Stimulated activated naive CD4-positive, alpha-beta T cell (primary cell): ENCODE data around the gene LENG1.
"Not testable (repeated sequence)": the region's sequence is repeated elsewhere in the genome, so short reads cannot be mapped to it uniquely, and the experiment has no call there.

Source experiments
- DNase-seq, 6 experiments: peaks; one replicate each; lab custom pipeline; 2025; lab: John Stamatoyannopoulos, UW

Gene LENG1

GRCh38 chr19:54189735-54190502 is 30.4 kb upstream of the LENG1 start:
- DNase-seq: peak; percentile 100

GRCh38 chr19:54189145-54189734 is 29.7 kb upstream of the LENG1 start, which contains the start of gene MBOAT7:
Gene MBOAT7 (minus strand): TSS chr19:54189580. CDS start chr19:54188508, 1,072 bp downstream.
- peak in 1 of 6 experiments; percentile 59 for DNase-seq

- DNase-seq: peak in 2 of 6 experiments; percentile 41 to 47
Measured at GRCh38 chr19:54188215-54188871, 28.8 kb upstream of the LENG1 start.

- no peak for DNase-seq
Measured at GRCh38 chr19:54186934-54187381, 27.4 kb upstream of the LENG1 start.

GRCh38 chr19:54186351-54186750 is 26.8 kb upstream of the LENG1 start:
- DNase-seq: no peak

- DNase-seq: no peak
Measured at GRCh38 chr19:54183431-54183830, 23.9 kb upstream of the LENG1 start.

GRCh38 chr19:54181894-54182293 is 22.4 kb upstream of the LENG1 start:
- not testable (repeated sequence) for DNase-seq

GRCh38 chr19:54180691-54181091 is 21.2 kb upstream of the LENG1 start:
- DNase-seq: no peak

GRCh38 chr19:54179921-54180461 is 20.5 kb upstream of the LENG1 start:
- DNase-seq: no peak

- no peak for DNase-seq
Measured at GRCh38 chr19:54179262-54179852, 19.8 kb upstream of the LENG1 start.

- DNase-seq: peak; percentile 5 to 46 (median 32)
Measured at GRCh38 chr19:54178581-54179261, 19.2 kb upstream of the LENG1 start.

GRCh38 chr19:54173951-54174834 is 14.7 kb upstream of the LENG1 start:
- no peak for DNase-seq

- DNase-seq: no peak
Measured at GRCh38 chr19:54173359-54173699, 13.8 kb upstream of the LENG1 start.

GRCh38 chr19:54172471-54173358 is 13.2 kb upstream of the LENG1 start, which contains the start of gene TMC4:
Gene TMC4 (minus strand): TSS chr19:54173160. CDS start chr19:54173117, 43 bp downstream.
- DNase-seq: no peak

- DNase-seq: not testable (repeated sequence)
Measured at GRCh38 chr19:54171736-54172431, 12.4 kb upstream of the LENG1 start.

GRCh38 chr19:54169149-54169740 is 9.7 kb upstream of the LENG1 start:
- no peak for DNase-seq

GRCh38 chr19:54168174-54168917 is 8.8 kb upstream of the LENG1 start:
- peak; percentile 56 to 87 (median 84) for DNase-seq

GRCh38 chr19:54165222-54165621 is 5.7 kb upstream of the LENG1 start:
- no peak for DNase-seq
